ENCODE measurements around the gene NFE2L2.

GRCh38 chr2:177291701-177292100 is 27.2 kb upstream of the NFE2L2 start:
- TF ChIP-seq POLR2A (IDR thresholded peaks at IDR 0.05), result no peak
- TF ChIP-seq CTCF (IDR thresholded peaks at IDR 0.05 in 4 of 5, conservative IDR thresholded peaks at IDR 0.05 in 1 of 5), result no peak

Data from gastrocnemius medialis (tissue), 4 donors.